ENCODE data around the gene SLC27A5.
A peak's percentile ranks its signal among the peaks of the same experiment; 100 is the strongest.

SLC27A5 gene

DNA sequence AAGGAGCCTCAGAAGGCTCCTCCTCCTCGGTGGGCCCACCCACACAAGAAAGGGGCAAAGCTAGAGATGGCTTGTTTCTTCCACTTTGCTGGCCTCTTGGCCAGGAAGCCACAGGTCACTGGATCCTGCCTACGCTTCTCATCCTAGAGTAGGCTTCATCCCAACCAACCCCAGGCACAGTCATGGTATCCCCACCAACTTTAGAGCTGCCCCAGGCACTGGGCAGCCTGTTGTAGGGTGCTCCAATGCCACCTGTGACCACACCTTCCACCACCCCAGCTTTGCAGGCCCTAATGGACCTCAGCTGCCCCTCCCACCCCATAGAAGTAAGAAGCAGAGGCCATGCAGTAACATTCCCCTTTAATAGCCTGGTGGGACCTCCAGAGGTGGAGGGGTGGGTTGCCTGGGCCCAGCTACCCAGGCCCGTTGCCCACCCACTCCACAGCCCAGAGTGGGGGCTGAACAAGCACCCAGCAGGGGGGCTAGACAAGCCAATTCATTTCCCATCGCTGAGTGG, 43.6 kb upstream of the SLC27A5 start:
- Histone ChIP-seq H2AFZ (ENCODE audit: low read depth, low read length) (peak overlapping the region; percentile 66), H4K20me1 (ENCODE audit: insufficient read depth, low read length) (peaks cover 53% of the 10 kb centered on the region), H3K79me2 (ENCODE audit: insufficient read depth, low read length) (peaks cover 80% of the 10 kb centered on the region)

GRCh38 chr19:58554494-58555368, 42.9 kb upstream of the SLC27A5 start, which contains the start of gene CHMP2A:
Gene CHMP2A (minus strand): TSS chr19:58555105. CDS start chr19:58554212, 893 bp downstream.
- Histone ChIP-seq H4K20me1 (ENCODE audit: insufficient read depth, low read length) (peaks cover 59% of the 10 kb centered on the region), H3K4me1 (ENCODE audit: insufficient read depth, low read length) (peaks cover 68% of the 10 kb centered on the region), H3K9ac (ENCODE audit: low read depth, low read length) (peak within 1 kb of the TSS; percentile 79), H2AFZ (ENCODE audit: low read depth, low read length) (peak within 1 kb of the TSS; percentile 81), H3K36me3 (ENCODE audit: insufficient read depth, low read length) (peaks cover 52% of the 10 kb centered on the region), H3K4me3 (ENCODE audit: low read depth in 1 of 2, low read length in 2 of 2) (peak within 1 kb of the TSS; percentile 77 to 90), H3K27me3 (ENCODE audit: insufficient read depth, low read length, poor library complexity) (no peaks in the 10 kb centered on the region), H3K4me2 (ENCODE audit: insufficient read depth, low read length) (peak within 1 kb of the TSS; percentile 93), H3K79me2 (ENCODE audit: insufficient read depth, low read length) (peaks cover 79% of the 10 kb centered on the region), H3K27ac (ENCODE audit: low read length) (peak within 1 kb of the TSS; percentile 87), H3K9me3 (ENCODE audit: insufficient read depth, low read length, severe bottlenecking) (no peaks in the 10 kb centered on the region)
- DNase-seq (peak; percentile 98), ATAC-seq (ENCODE audit: insufficient read depth, low read depth) (peak; percentile 53)
- TF ChIP-seq, protein P1, sequence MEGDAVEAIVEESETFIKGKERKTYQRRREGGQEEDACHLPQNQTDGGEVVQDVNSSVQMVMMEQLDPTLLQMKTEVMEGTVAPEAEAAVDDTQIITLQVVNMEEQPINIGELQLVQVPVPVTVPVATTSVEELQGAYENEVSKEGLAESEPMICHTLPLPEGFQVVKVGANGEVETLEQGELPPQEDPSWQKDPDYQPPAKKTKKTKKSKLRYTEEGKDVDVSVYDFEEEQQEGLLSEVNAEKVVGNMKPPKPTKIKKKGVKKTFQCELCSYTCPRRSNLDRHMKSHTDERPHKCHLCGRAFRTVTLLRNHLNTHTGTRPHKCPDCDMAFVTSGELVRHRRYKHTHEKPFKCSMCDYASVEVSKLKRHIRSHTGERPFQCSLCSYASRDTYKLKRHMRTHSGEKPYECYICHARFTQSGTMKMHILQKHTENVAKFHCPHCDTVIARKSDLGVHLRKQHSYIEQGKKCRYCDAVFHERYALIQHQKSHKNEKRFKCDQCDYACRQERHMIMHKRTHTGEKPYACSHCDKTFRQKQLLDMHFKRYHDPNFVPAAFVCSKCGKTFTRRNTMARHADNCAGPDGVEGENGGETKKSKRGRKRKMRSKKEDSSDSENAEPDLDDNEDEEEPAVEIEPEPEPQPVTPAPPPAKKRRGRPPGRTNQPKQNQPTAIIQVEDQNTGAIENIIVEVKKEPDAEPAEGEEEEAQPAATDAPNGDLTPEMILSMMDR (IDR thresholded peaks at IDR 0.05; ENCODE audit: borderline replicate concordance, extremely low read depth, low read length, poor library complexity, severe bottlenecking), result peak; percentile 11
- no peak for TF ChIP-seq EZH2 (IDR thresholded peaks at IDR 0.05; ENCODE audit: borderline replicate concordance, low read depth, low read length, severe bottlenecking)

More for the DNA sequence above, 43.6 kb upstream of the SLC27A5 start:
- Histone ChIP-seq H3K27ac (ENCODE audit: low read length) (peak overlapping the region; percentile 85), H3K4me1 (ENCODE audit: insufficient read depth, low read length) (peaks cover 73% of the 10 kb centered on the region), H3K9ac (ENCODE audit: low read depth, low read length) (peak overlapping the region; percentile 79), H3K36me3 (ENCODE audit: insufficient read depth, low read length) (peaks cover 45% of the 10 kb centered on the region), H3K9me3 (ENCODE audit: insufficient read depth, low read length, severe bottlenecking) (no peaks in the 10 kb centered on the region), H3K4me2 (ENCODE audit: insufficient read depth, low read length) (peak overlapping the region; percentile 93), H3K27me3 (ENCODE audit: insufficient read depth, low read length, poor library complexity) (no peaks in the 10 kb centered on the region), H3K4me3 (ENCODE audit: low read depth in 1 of 2, low read length in 2 of 2) (peak overlapping the region; percentile 0 to 90; a peak in 3 of 4 replicates)
- no peak for DNase-seq
- ATAC-seq (ENCODE audit: insufficient read depth, low read depth), result peak; percentile 10; the same call in 2 of the 3 replicates
- no peak for TF ChIP-seq EZH2 (IDR thresholded peaks at IDR 0.05; ENCODE audit: borderline replicate concordance, low read depth, low read length, severe bottlenecking)
- TF ChIP-seq, protein P1 (IDR thresholded peaks at IDR 0.05; ENCODE audit: borderline replicate concordance, extremely low read depth, low read length, poor library complexity, severe bottlenecking), result no peak

- Histone ChIP-seq H3K4me2 (ENCODE audit: insufficient read depth, low read length) (peak overlapping the region; percentile 93), H3K27ac (ENCODE audit: low read length) (peak overlapping the region; percentile 87), H3K9ac (ENCODE audit: low read depth, low read length) (peak overlapping the region; percentile 79), H3K9me3 (ENCODE audit: insufficient read depth, low read length, severe bottlenecking) (no peaks in the 10 kb centered on the region), H4K20me1 (ENCODE audit: insufficient read depth, low read length) (peaks cover 67% of the 10 kb centered on the region), H3K27me3 (ENCODE audit: insufficient read depth, low read length, poor library complexity) (no peaks in the 10 kb centered on the region), H3K79me2 (ENCODE audit: insufficient read depth, low read length) (peaks cover 80% of the 10 kb centered on the region), H3K36me3 (ENCODE audit: insufficient read depth, low read length) (peaks cover 60% of the 10 kb centered on the region), H3K4me3 (ENCODE audit: low read depth in 1 of 2, low read length in 2 of 2) (peak overlapping the region; percentile 77 to 90), H2AFZ (ENCODE audit: low read depth, low read length) (peak overlapping the region; percentile 81; the same call in 1 of the 2 replicates), H3K4me1 (ENCODE audit: insufficient read depth, low read length) (peaks cover 70% of the 10 kb centered on the region)
- DNase-seq, result no peak
- TF ChIP-seq, protein P1 (IDR thresholded peaks at IDR 0.05; ENCODE audit: borderline replicate concordance, extremely low read depth, low read length, poor library complexity, severe bottlenecking), result no peak
- no peak for TF ChIP-seq EZH2 (IDR thresholded peaks at IDR 0.05; ENCODE audit: borderline replicate concordance, low read depth, low read length, severe bottlenecking)
- no peak for ATAC-seq (ENCODE audit: insufficient read depth, low read depth)
Observed at GRCh38 chr19:58553799-58554493, 42.2 kb upstream of the SLC27A5 start.

Measured in DND-41 (cell line).